Caco-2 (cell line): ENCODE data around the gene NMBR. TPM values are rescaled to one million over a fixed set of nuclear protein-coding genes. Genes with fewer than 3 reads are reported as not detected.
A peak's percentile ranks its signal among the peaks of the same experiment; 100 is the strongest.
"Not testable (repeated sequence)": the region's sequence is repeated elsewhere in the genome, so short reads cannot be mapped to it uniquely, and the experiment has no call there.

Source experiments
- BruUV-seq: library from RNA; stranded (reverse); fragments of 400-500 nt; replicated peaks from 2 replicates; lab custom pipeline; 2021; lab: Mats Ljungman, UMichigan
- CTCF ChIA-PET: fragments of 300-600 bp; sonication (Branson Sonifier 250); formaldehyde crosslinking; loops from one replicate; lab custom pipeline; 2022; ENCODE audit warnings: antibody characterized with exemption; lab: Charles Lee
- POLR2A ChIA-PET: fragments of 300-600 bp; sonication (Branson Sonifier 250); formaldehyde crosslinking; loops from one replicate; lab custom pipeline; 2022; ENCODE audit warnings: antibody characterized with exemption; lab: Charles Lee
- DNase-seq, 2 experiments: peaks; one replicate each; pipeline versions ENCODE4 v3.0.0 to v3.0.0-alpha.2; 2020 to 2022
- H3K27me3 ChIP-seq: replicated peaks from 2 replicates; pipeline ENCODE4 v1.6.0; 2011; ENCODE audit warnings: low read length; ENCODE audit not compliant: control insufficient read depth, insufficient read depth
- H3K36me3 ChIP-seq: 2 replicates; pipeline ENCODE4 v1.5.1; 2011; ENCODE audit warnings: low read length; ENCODE audit not compliant: control insufficient read depth, insufficient read depth
- H3K4me1 ChIP-seq: fragments of 250-450 bp; sonication (Bioruptor Pico); 2 replicates; pipeline ENCODE4 v1.5.1; 2020; ENCODE audit warnings: mild to moderate bottlenecking
- H3K4me3 ChIP-seq: 2 replicates; pipeline ENCODE4 v1.5.1; 2011; ENCODE audit warnings: low read depth, mild to moderate bottlenecking, control low read depth, low read length
- H3K9me3 ChIP-seq: fragments of 250-450 bp; sonication (Bioruptor Pico); 2 replicates; pipeline ENCODE4 v1.5.1; 2020; ENCODE audit warnings: mild to moderate bottlenecking, moderate library complexity
- H3K27ac Mint-ChIP-seq: one replicate; pipeline ENCODE4 v1.8.0; 2022; ENCODE audit warnings: mixed read lengths; ENCODE audit not compliant: unreplicated experiment
- H3K27me3 Mint-ChIP-seq: one replicate; pipeline ENCODE4 v1.8.0; 2022; ENCODE audit warnings: mixed read lengths; ENCODE audit not compliant: insufficient read depth, unreplicated experiment
- H3K36me3 Mint-ChIP-seq: one replicate; pipeline ENCODE4 v1.8.0; 2022; ENCODE audit warnings: mild to moderate bottlenecking, mixed read lengths; ENCODE audit not compliant: insufficient read depth, unreplicated experiment
- H3K4me1 Mint-ChIP-seq: one replicate; pipeline ENCODE4 v1.8.0; 2022; ENCODE audit warnings: low read depth, mixed read lengths; ENCODE audit not compliant: unreplicated experiment
- H3K4me3 Mint-ChIP-seq: one replicate; pipeline ENCODE4 v1.8.0; 2022; ENCODE audit warnings: mild to moderate bottlenecking, moderate library complexity, mixed read lengths; ENCODE audit not compliant: unreplicated experiment
- H3K9me3 Mint-ChIP-seq: one replicate; pipeline ENCODE4 v1.8.0; 2022; ENCODE audit warnings: mixed read lengths; ENCODE audit not compliant: unreplicated experiment
- intact Hi-C: fragments of 100-400 bp; cut with micrococcal nuclease; formaldehyde crosslinking; loops from one replicate; pipeline ENCODE4 v1.10.0; 2022; ENCODE audit not compliant: unreplicated experiment
- total RNA-seq: library from RNA; stranded (reverse); gene quantifications from 2 replicates; pipeline ENCODE4 v1.2.3, GENCODE V29; 2022
- TF ChIP-seq, protein P1 (sequence below), 2 experiments: fragments of 200-600 bp in 1 of 2; IDR thresholded peaks; 1 replicate in 1 of 2; 2 replicates in 1 of 2; pipeline versions ENCODE4 v1.5.1 to v1.8.0; 2011 to 2022; ENCODE audit warnings: antibody characterized with exemption in 1 of 2, control low read depth in 1 of 2, inconsistent platforms in 1 of 2, low read depth in 1 of 2, low read length in 1 of 2, mild to moderate bottlenecking in 1 of 2, moderate library complexity in 1 of 2; ENCODE audit not compliant: insufficient read depth in 1 of 2, severe bottlenecking in 1 of 2, unreplicated experiment in 1 of 2

Gene NMBR
- total RNA-seq, 1 experiment from 2014 or later, result not detected

DNA sequence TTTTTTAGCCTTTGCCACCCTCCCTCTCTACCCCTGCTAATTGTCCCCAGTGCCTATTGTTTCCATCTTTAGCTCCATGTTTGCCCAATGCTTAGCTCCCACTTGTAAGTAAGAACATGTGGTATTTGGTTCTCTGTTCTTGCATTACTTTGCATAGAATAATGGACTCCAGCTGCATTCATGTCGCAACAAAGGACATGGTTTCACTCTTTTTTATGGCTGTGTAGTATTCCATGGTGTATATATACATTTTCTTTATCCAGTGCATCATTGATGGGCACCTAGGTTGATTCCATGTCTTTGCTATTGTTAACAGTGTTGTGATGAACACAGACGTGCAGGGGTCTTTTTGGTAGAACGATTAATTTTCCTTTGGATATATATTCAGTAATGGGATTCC is 118.4 kb downstream of the NMBR start:
- CTCF ChIA-PET, result no interaction called here
- H3K36me3 Mint-ChIP-seq, result peaks cover 4% of the 10 kb centered on the region
- Histone ChIP-seq H3K9me3 (peaks cover 14% of the 10 kb centered on the region), H3K4me1 (peaks cover 15% of the 10 kb centered on the region), H3K4me3 (no peak overlapping the region), H3K36me3 (no peaks in the 10 kb centered on the region), H3K27me3 (no peaks in the 10 kb centered on the region)
- POLR2A ChIA-PET, result no interaction called here
- H3K4me1 Mint-ChIP-seq, result peaks cover 10% of the 10 kb centered on the region
- no peak overlapping the region for H3K27ac Mint-ChIP-seq
- BruUV-seq, result no TSS peak
- DNase-seq, result no peak
- no peak overlapping the region for H3K4me3 Mint-ChIP-seq
- H3K9me3 Mint-ChIP-seq, result peaks cover 26% of the 10 kb centered on the region
- TF ChIP-seq, protein P1, sequence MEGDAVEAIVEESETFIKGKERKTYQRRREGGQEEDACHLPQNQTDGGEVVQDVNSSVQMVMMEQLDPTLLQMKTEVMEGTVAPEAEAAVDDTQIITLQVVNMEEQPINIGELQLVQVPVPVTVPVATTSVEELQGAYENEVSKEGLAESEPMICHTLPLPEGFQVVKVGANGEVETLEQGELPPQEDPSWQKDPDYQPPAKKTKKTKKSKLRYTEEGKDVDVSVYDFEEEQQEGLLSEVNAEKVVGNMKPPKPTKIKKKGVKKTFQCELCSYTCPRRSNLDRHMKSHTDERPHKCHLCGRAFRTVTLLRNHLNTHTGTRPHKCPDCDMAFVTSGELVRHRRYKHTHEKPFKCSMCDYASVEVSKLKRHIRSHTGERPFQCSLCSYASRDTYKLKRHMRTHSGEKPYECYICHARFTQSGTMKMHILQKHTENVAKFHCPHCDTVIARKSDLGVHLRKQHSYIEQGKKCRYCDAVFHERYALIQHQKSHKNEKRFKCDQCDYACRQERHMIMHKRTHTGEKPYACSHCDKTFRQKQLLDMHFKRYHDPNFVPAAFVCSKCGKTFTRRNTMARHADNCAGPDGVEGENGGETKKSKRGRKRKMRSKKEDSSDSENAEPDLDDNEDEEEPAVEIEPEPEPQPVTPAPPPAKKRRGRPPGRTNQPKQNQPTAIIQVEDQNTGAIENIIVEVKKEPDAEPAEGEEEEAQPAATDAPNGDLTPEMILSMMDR (IDR thresholded peaks at IDR 0.05; ENCODE audit: insufficient read depth in 1 of 2, low read depth in 1 of 2, low read length in 1 of 2, severe bottlenecking in 1 of 2, unreplicated experiment in 1 of 2), result no peak
- intact Hi-C loops, result no loop called here
- no peaks in the 10 kb centered on the region for H3K27me3 Mint-ChIP-seq

DNA sequence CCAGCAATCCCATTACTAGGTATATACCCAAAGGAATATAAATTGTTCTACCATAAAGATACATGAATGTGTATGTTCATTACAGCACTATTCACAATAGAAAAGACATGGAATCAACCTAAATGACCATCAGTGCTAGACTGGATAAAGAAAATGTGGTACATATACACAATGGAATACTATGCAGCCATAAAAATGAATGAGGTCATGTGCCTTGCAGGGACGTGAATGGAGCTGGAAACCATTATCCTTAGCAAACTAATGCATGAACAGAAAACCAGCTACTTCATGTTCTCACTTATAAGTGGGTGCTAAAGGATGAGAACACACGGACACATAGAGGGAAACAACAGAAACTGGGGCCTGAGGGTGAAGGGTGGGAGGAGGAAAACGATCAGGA is 119.1 kb downstream of the NMBR start:
- intact Hi-C loops, H3K4me3 Mint-ChIP-seq, POLR2A ChIA-PET, CTCF ChIA-PET, H3K27me3 ChIP-seq, H3K36me3 ChIP-seq, DNase-seq, H3K36me3 Mint-ChIP-seq, BruUV-seq, H3K27me3 Mint-ChIP-seq, H3K4me3 ChIP-seq: not testable (repeated sequence)
- H3K4me1 Mint-ChIP-seq, result peaks cover 10% of the 10 kb centered on the region
- peak overlapping the region; percentile 58 for H3K27ac Mint-ChIP-seq
- Histone ChIP-seq H3K9me3 (peaks cover 14% of the 10 kb centered on the region), H3K4me1 (peaks cover 15% of the 10 kb centered on the region)
- peaks cover 26% of the 10 kb centered on the region for H3K9me3 Mint-ChIP-seq

DNA sequence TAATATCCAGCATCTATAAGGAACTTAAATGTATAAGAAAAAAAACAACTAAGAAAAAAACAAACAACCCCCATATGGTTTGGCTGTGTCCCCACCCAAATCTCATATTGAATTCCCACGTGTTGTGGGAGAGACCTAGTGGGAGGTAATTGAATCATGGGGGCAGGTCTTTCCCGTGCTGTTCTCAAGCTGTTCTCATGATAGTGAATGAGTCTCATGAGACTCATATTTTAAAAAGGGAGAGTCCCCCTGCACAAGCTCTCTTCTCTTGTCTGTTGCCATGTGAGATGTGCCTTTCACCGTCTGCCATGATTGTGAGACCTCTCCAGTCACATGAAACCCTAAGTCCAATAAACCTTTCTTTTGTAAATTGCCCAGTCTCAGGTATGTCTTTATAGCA is 119.8 kb downstream of the NMBR start:
- no peak for DNase-seq
- H3K4me1 ChIP-seq, result peaks cover 19% of the 10 kb centered on the region
- intact Hi-C loops, result no loop called here
- H3K27me3 ChIP-seq, result no peaks in the 10 kb centered on the region
- Mint-ChIP-seq H3K27ac (peak overlapping the region; percentile 58), H3K4me1 (peaks cover 14% of the 10 kb centered on the region), H3K9me3 (peaks cover 26% of the 10 kb centered on the region), H3K27me3 (no peaks in the 10 kb centered on the region), H3K36me3 (peaks cover 4% of the 10 kb centered on the region), H3K4me3 (no peak overlapping the region)
- peaks cover 14% of the 10 kb centered on the region for H3K9me3 ChIP-seq
- no peak overlapping the region for H3K4me3 ChIP-seq
- no TSS peak for BruUV-seq
- ChIA-PET POLR2A (no interaction called here), CTCF (no interaction called here)
- TF ChIP-seq, protein P1 (IDR thresholded peaks at IDR 0.05; ENCODE audit: insufficient read depth in 1 of 2, low read depth in 1 of 2, low read length in 1 of 2, severe bottlenecking in 1 of 2, unreplicated experiment in 1 of 2), result no peak
- H3K36me3 ChIP-seq, result no peaks in the 10 kb centered on the region

DNA sequence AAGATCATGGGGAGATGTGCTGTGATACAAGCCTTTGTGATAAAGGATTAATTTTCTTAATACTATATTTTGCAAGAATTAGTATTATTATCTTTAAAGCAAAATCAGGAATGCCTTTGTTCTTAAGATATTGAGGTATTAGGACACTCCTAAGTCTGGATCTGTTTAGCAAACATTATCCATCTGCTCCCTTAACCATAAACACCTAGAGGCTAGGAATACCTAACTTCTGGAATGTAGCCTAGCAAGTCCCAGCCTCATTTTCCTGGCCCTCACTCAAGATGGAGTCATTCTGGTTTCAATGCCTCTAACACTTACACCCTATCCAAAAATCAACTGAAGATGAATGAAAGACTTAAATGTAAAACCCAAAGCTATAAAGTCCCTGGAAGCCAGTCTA is 120.5 kb downstream of the NMBR start:
- H3K36me3 Mint-ChIP-seq, result peaks cover 4% of the 10 kb centered on the region
- Histone ChIP-seq H3K4me3 (no peak overlapping the region), H3K9me3 (peaks cover 14% of the 10 kb centered on the region), H3K36me3 (no peaks in the 10 kb centered on the region), H3K4me1 (peaks cover 25% of the 10 kb centered on the region), H3K27me3 (no peaks in the 10 kb centered on the region)
- ChIA-PET POLR2A (no interaction called here), CTCF (no interaction called here)
- H3K9me3 Mint-ChIP-seq, result peaks cover 26% of the 10 kb centered on the region
- DNase-seq, result peak in 1 of 2 experiments; percentile 54
- intact Hi-C loops, result loop anchor here (1.0 kb wide), 1 partner anchor 11 kb away; no protein-coding TSS in a partner anchor
- no TSS peak for BruUV-seq
- peak overlapping the region; percentile 58 for H3K27ac Mint-ChIP-seq
- H3K4me1 Mint-ChIP-seq, result peaks cover 17% of the 10 kb centered on the region
- TF ChIP-seq, protein P1 (IDR thresholded peaks at IDR 0.05; ENCODE audit: insufficient read depth in 1 of 2, low read depth in 1 of 2, low read length in 1 of 2, severe bottlenecking in 1 of 2, unreplicated experiment in 1 of 2), result no peak
- H3K27me3 Mint-ChIP-seq, result no peaks in the 10 kb centered on the region
- H3K4me3 Mint-ChIP-seq, result no peak overlapping the region
